Keratinocyte (primary cell): ENCODE results near the gene BOLA3. TPM values are rescaled to one million over a fixed set of nuclear protein-coding genes. Genes with fewer than 3 reads are reported as not detected.

ENCODE experiments used
- DNase-seq: peaks from one replicate; pipeline ENCODE4 v3.0.0-alpha.2; 2011; ENCODE audit warnings: low read depth, missing footprints, low spot score
- FAIRE-seq: peaks from 2 replicates; lab custom pipeline; 2011; peaks lifted over from hg19 to GRCh38; lab: Jason Lieb, UNC
- H2AFZ ChIP-seq: 2 replicates; pipeline ENCODE4 v1.6.0; 2012; ENCODE audit warnings: low read length, control low read depth, inconsistent platforms; ENCODE audit not compliant: control insufficient read depth
- H3K27ac ChIP-seq: 2 replicates; pipeline ENCODE4 v1.5.1; 2011; ENCODE audit warnings: low read length; ENCODE audit not compliant: control insufficient read depth, insufficient read depth
- H3K27me3 ChIP-seq: 3 replicates; pipeline ENCODE4 v1.6.0; 2011; ENCODE audit warnings: low read length; ENCODE audit not compliant: control insufficient read depth, insufficient read depth; ENCODE audit errors: extremely low read depth
- H3K36me3 ChIP-seq, 2 experiments: 2 replicates in 1 of 2; 3 replicates in 1 of 2; pipeline ENCODE4 v1.5.1; 2011; ENCODE audit warnings: low read length in 2 of 2, mild to moderate bottlenecking in 1 of 2; ENCODE audit not compliant: control insufficient read depth in 2 of 2, insufficient read depth in 2 of 2; ENCODE audit errors: extremely low read depth in 1 of 2
- H3K4me1 ChIP-seq: 3 replicates; pipeline ENCODE4 v1.5.1; 2011; ENCODE audit warnings: low read length; ENCODE audit not compliant: control insufficient read depth, insufficient read depth; ENCODE audit errors: extremely low read depth
- H3K4me2 ChIP-seq: 3 replicates; pipeline ENCODE4 v1.6.0; 2011; ENCODE audit warnings: low read depth, low read length; ENCODE audit not compliant: control insufficient read depth, insufficient read depth; ENCODE audit errors: extremely low read depth
- H3K4me3 ChIP-seq, 3 experiments: fragments of 200-600 bp in 1 of 3; sonication (generic) in 1 of 3; 2 replicates in 2 of 3; 3 replicates in 1 of 3; pipeline ENCODE4 v1.5.1; 2011 to 2016; ENCODE audit warnings: low read length in 3 of 3, mild to moderate bottlenecking in 3 of 3, control low read depth in 2 of 3, inconsistent platforms in 1 of 3, low read depth in 1 of 3, mixed read lengths in 1 of 3, mixed run types in 1 of 3, moderate library complexity in 1 of 3; ENCODE audit not compliant: control insufficient read depth in 2 of 3, insufficient read depth in 2 of 3; ENCODE audit errors: extremely low read depth in 1 of 3
- H3K79me2 ChIP-seq: 2 replicates; pipeline ENCODE4 v1.6.0; 2012; ENCODE audit warnings: low read length; ENCODE audit not compliant: control insufficient read depth, insufficient read depth
- H3K9ac ChIP-seq: 3 replicates; pipeline ENCODE4 v1.6.0; 2011; ENCODE audit warnings: low read length; ENCODE audit not compliant: control insufficient read depth, insufficient read depth; ENCODE audit errors: extremely low read depth
- H3K9me1 ChIP-seq: 3 replicates; pipeline ENCODE4 v1.6.0; 2011; ENCODE audit warnings: low read length; ENCODE audit not compliant: control insufficient read depth, insufficient read depth; ENCODE audit errors: extremely low read depth
- H3K9me3 ChIP-seq: 2 replicates; pipeline ENCODE4 v1.5.1; 2012; ENCODE audit warnings: low read depth, low read length; ENCODE audit not compliant: control insufficient read depth
- H4K20me1 ChIP-seq: 3 replicates; pipeline ENCODE4 v1.6.0; 2011; ENCODE audit warnings: low read length; ENCODE audit not compliant: control insufficient read depth, insufficient read depth; ENCODE audit errors: extremely low read depth
- CTCF ChIP-seq, 3 experiments: IDR thresholded peaks in 1 of 3; conservative IDR thresholded peaks in 1 of 3; optimal IDR thresholded peaks in 1 of 3; 2 replicates in 2 of 3; 3 replicates in 1 of 3; pipeline versions ENCODE3 to v1.5.1; 2011; ENCODE audit warnings: low read length in 3 of 3, mild to moderate bottlenecking in 3 of 3, moderate library complexity in 2 of 3, control low read depth in 1 of 3, inconsistent platforms in 1 of 3; ENCODE audit not compliant: insufficient read depth in 2 of 3; ENCODE audit errors: extremely low read depth in 1 of 3
- EZH2 ChIP-seq: IDR thresholded peaks from one replicate; pipeline ENCODE4 v1.6.1; 2012; ENCODE audit warnings: inconsistent platforms, mild to moderate bottlenecking, low read length, moderate library complexity
- dilution Hi-C: fragments of 300-500 bp; cut with MboI; formaldehyde crosslinking; loops from one replicate; pipeline ENCODE4 v1.7.0; 2020; ENCODE audit warnings: low sequenced_read_pairs; ENCODE audit not compliant: extremely low pct_ligation_motif_present
- polyA plus RNA-seq, 5 experiments: library from polyadenylated mRNA; depleted of rRNA in 3 of 5; stranded (reverse) in 3 of 5; stranded (forward) in 1 of 5; unstranded in 1 of 5; fragments of >200 nt; gene quantifications; 1 replicate in 1 of 5; 2 replicates in 3 of 5; 3 replicates in 1 of 5; pipeline versions ENCODE4 v1.2.1 to v1.2.3, GENCODE V29; 2011 to 2012; ENCODE audit warnings: missing spikeins in 2 of 5, low read depth in 1 of 5, low replicate concordance in 1 of 5

BOLA3 gene
- polyA plus RNA-seq, 1 donor (not counting 4 experiments of a cell fraction or from before 2014, with no cell fraction given) = 116 TPM

DNA sequence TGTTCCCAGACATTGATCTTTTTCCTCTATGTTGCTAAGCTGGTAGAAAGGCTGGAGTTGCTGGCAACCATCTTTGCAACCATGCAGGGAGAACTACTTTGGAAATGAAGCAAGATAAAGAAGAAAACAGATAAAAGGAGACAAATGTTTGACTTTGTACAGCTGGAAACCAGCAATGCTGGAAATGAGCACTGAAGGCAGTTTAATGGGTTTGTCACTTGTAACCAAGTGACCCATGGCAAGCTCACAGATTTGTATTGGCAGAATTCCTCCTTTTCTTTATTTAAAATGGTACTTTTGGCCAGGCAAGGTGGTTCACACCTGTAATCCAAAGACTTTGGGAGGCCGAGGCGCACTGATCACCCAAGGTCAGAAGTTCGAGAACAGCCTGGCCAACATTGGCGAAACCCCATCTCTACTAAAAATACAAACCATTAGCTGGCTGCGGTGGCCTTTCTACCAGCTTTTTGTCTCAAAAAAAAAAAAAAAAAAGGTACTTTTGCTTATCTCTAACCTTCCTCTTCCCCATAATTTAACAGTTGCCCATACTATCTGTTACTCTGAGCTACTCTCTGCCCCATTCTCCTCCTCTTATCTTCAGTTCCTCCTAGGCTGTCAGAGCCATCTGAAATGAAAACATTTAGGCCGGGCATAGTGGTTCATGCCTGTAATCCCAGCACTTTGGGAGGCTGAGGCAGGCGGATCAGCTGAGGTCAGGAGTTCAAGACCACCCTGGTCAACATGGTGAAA lies 2.0 kb upstream of the BOLA3 start:
- no peaks in the 10 kb centered on the region for H3K9me1 ChIP-seq
- no peak for TF ChIP-seq CTCF (optimal IDR thresholded peaks at IDR 0.05 in 1 of 3, IDR thresholded peaks at IDR 0.05 in 1 of 3, conservative IDR thresholded peaks at IDR 0.05 in 1 of 3; ENCODE audit: extremely low read depth in 1 of 3, insufficient read depth in 2 of 3, low read length in 3 of 3)
- no peak overlapping the region for H3K9ac ChIP-seq
- no peaks in the 10 kb centered on the region for H3K9me3 ChIP-seq
- H3K4me2 ChIP-seq = no peak overlapping the region
- H3K36me3 ChIP-seq = peaks cover 3 to 4% of the 10 kb centered on the region in 2 experiments
- no peak for FAIRE-seq
- H2AFZ ChIP-seq = no peak overlapping the region
- dilution Hi-C loops = no loop called here
- H3K27me3 ChIP-seq = no peaks in the 10 kb centered on the region
- H3K27ac ChIP-seq = no peak overlapping the region
- DNase-seq = no peak
- peaks cover 17% of the 10 kb centered on the region for H3K79me2 ChIP-seq
- no peak overlapping the region for H3K4me3 ChIP-seq
- H4K20me1 ChIP-seq = no peaks in the 10 kb centered on the region
- H3K4me1 ChIP-seq = peaks cover 19% of the 10 kb centered on the region

- DNase-seq (no peak), FAIRE-seq (no peak)
- Histone ChIP-seq H3K27ac (no peak overlapping the region), H3K4me2 (no peak overlapping the region), H3K9ac (no peak overlapping the region), H3K9me1 (no peaks in the 10 kb centered on the region), H3K79me2 (peaks cover 17% of the 10 kb centered on the region), H3K4me3 (no peak overlapping the region), H3K27me3 (no peaks in the 10 kb centered on the region), H3K4me1 (peaks cover 19% of the 10 kb centered on the region), H2AFZ (no peak overlapping the region), H3K9me3 (no peaks in the 10 kb centered on the region), H4K20me1 (no peaks in the 10 kb centered on the region), H3K36me3 (peaks cover 6 to 9% of the 10 kb centered on the region in 2 experiments)
- TF ChIP-seq EZH2 = no peak
- no peak for TF ChIP-seq CTCF (optimal IDR thresholded peaks at IDR 0.05 in 1 of 3, IDR thresholded peaks at IDR 0.05 in 1 of 3, conservative IDR thresholded peaks at IDR 0.05 in 1 of 3; ENCODE audit: extremely low read depth in 1 of 3, insufficient read depth in 2 of 3, low read length in 3 of 3)
- dilution Hi-C loops = no loop called here
Measured at GRCh38 chr2:74149247-74149525, 1.5 kb upstream of the BOLA3 start.
